Epithelial cell of prostate (primary cell): ENCODE data around the gene F2RL2.

Experiments used
- DNase-seq: peaks from one replicate; pipeline ENCODE4 v3.0.0-alpha.2; 2011; ENCODE audit warnings: low read depth, low spot score
- H3K27ac ChIP-seq: fragments of 450-650 bp; 2 replicates; pipeline ENCODE4 v1.5.1; 2017; ENCODE audit warnings: mild to moderate bottlenecking

Gene F2RL2, protein sequence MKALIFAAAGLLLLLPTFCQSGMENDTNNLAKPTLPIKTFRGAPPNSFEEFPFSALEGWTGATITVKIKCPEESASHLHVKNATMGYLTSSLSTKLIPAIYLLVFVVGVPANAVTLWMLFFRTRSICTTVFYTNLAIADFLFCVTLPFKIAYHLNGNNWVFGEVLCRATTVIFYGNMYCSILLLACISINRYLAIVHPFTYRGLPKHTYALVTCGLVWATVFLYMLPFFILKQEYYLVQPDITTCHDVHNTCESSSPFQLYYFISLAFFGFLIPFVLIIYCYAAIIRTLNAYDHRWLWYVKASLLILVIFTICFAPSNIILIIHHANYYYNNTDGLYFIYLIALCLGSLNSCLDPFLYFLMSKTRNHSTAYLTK

DNA sequence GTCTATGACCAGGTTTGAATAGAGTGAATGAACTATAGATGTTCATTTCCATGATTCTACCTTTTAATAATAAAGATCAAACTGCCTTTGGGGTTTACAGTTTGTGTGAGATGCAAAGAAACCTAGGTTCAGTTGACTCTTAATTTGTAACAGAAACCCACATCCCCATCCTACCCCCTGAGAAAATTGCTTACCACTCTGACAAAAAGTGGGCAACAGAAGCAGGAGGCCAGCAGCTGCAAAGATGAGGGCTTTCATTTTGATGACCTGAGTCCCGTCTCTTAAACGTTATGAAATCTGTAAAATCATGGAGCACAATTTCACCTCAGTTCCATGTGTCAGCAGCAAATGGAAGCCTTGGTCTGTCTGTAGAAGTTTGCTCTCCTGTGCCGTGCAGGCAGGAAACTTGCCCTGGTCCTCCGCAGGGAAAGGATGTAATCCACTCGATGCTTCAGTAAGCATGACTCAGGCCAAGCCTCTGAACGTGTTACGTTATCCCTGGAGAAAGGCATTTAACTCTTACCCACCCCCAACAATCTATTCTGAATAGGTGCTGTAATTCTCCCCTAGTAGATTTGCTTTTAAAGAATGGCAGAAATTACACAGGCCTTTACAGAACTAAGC lies at the start of gene F2RL2:
Gene F2RL2 (minus strand): TSS at position 431 of the 624 bp plus-strand sequence. CDS start 173 bp downstream, at position 258.
- no peak within 1 kb of the TSS for H3K27ac ChIP-seq
- DNase-seq, result no peak

DNA sequence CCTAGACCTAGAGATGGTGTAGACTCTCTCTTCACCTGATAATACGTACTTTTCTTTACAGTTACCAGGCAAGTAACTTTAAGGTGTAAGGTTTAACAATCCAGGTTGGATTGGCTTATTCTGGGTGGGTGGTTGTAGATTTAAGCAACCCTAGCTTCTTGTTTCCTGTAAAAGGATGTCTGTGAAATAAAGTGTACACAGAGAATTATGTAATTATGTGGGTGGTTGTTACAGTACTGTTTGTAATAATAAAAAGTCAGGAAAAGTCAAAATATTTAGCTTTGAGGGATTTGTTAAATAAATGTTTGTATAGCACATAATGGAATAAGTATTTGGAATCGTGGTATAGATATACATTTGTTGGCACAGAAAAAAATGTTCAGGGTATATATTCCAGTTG lies 49.0 kb upstream of the F2RL2 start:
- no peak for DNase-seq
- no peak overlapping the region for H3K27ac ChIP-seq

DNA sequence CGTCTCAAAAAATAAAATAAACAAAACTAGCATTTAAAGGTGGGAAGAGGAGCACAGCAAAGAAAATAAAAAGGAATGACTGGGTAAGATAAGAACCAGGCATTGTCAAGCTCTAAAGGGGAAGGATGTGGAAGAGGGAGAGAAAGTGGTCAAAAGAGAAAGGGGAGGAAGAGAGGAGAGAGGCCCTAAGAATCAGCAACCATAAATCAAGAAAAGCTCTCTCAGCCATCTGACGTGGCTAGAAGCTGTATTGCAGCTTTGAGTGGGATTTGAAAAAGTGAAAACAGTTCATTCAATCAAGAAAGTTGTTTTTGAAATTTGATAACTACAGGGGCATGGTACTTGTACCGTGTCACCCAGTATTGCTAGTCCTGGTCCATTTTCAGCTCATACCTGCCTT lies 47.3 kb upstream of the F2RL2 start:
- H3K27ac ChIP-seq, result no peak overlapping the region

GRCh38 chr5:76669245-76669644 lies 46.0 kb upstream of the F2RL2 start:
- H3K27ac ChIP-seq, result no peak overlapping the region
- no peak for DNase-seq

More for the DNA sequence above, 47.3 kb upstream of the F2RL2 start:
- DNase-seq, result no peak

- DNase-seq, result no peak
- no peak overlapping the region for H3K27ac ChIP-seq
Measured at GRCh38 chr5:76667495-76667894, 44.3 kb upstream of the F2RL2 start.

DNA sequence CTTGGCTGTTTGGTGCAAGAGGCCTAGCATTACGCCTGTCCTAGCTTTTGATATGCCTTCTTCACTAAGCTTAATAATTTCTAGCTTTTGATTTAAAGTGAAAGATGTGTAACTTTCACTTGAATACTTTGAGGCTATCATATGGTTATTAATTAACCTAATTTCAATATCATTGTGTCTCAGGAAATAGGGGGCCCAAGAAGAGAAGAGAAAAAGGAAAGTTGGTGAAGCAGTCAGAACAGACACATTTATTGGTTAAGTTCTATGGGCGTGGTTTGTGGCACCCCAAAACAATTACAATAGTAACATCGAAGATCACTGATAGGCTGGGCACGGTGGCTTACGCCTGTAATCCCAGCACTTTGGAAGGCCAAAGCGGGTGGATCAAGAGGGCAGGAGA lies 40.9 kb upstream of the F2RL2 start:
- H3K27ac ChIP-seq, result no peak overlapping the region
- no peak for DNase-seq

DNA sequence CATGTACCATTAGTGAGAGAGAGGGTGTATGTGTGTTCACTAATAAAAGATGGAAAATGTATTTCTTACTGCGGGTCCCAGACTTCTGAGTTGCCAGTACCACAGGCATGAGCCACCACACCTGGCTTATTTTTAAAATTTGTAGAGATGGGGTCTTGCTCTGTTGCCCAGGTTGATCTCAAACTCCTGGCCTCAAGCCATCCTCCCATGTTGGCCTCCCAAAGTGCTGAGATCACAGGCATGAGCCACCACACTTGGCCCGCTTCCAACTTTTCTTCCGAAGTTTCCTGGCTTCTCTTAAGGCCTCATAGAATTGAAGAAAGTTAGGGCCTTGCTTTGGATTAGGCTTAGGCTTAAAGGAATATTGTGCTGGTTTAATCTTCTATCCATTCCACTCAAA lies 40.4 kb upstream of the F2RL2 start:
- DNase-seq, result no peak
- H3K27ac ChIP-seq, result no peak overlapping the region

DNA sequence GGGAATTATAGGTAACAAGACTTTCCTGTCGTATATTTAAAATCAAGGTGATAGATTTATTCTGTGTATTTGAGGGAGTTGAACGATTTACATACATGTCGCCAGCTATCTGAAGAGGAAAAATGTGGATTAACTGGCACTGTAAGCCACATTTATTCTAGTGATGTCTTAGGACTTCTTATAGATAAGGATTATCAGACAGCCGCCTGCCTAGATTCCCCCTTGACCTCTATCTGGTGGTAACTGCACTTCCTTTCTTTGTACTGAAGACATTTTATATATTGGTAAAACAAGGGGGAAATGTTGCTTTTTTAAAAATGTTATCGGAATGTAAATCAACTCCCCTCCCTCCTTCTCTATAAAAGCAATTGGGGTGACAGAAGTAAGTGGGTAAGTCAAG lies 39.3 kb upstream of the F2RL2 start:
- no peak overlapping the region for H3K27ac ChIP-seq
- no peak for DNase-seq

- H3K27ac ChIP-seq, result no peak overlapping the region
- no peak for DNase-seq
Measured at GRCh38 chr5:76660360-76660759, 37.2 kb upstream of the F2RL2 start.

DNA sequence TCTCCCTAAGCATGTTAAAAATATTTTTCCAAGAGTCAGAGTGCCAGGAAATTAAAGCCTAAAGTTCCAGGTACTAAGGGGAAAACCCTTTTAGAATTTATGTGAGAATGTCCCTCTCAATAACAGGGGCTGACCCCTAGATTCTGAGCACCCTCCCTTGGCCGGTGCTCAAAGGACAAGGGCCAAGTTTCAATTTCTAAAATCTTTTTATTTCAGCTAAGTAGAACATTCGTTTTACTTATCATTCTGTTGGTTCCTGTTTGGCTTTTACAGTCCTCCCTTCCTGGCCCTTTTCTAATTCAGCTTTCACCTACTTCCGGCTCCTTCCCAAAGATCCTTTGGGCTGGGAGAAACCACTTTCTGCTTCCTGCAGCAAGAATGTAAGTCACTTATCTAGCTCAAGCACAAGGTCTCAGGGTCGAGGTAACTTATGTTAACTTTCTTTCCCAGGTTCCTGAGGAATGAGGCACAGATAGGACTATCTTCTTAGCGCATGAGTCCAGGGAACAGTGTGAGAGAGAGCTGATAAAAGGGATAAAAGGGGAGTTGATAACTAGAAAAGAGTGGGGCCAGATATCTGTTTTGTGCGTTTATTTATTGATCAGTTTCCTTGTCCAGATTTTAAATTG lies 34.6 kb upstream of the F2RL2 start:
- DNase-seq, result no peak
- H3K27ac ChIP-seq, result no peak overlapping the region

DNA sequence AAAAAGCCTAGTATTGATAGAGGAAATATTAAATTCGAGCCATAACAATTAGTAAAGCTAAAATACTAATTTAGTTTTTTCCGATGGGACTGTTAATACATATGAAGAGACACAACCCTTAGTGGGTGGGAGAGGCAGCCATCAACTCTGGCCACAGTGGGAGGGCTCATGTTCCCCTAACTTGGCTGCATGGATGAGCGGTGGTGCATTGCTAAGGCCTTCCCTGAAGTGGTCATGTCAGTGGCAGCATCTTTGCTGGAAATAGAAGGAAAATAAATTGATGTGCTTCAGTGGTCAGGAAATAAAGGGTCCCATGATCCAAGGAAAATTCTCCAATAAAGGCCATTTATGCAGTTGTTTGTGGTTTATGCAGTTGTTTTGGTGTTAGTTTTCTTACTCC lies 33.9 kb upstream of the F2RL2 start:
- no peak for DNase-seq
- H3K27ac ChIP-seq, result no peak overlapping the region

DNA sequence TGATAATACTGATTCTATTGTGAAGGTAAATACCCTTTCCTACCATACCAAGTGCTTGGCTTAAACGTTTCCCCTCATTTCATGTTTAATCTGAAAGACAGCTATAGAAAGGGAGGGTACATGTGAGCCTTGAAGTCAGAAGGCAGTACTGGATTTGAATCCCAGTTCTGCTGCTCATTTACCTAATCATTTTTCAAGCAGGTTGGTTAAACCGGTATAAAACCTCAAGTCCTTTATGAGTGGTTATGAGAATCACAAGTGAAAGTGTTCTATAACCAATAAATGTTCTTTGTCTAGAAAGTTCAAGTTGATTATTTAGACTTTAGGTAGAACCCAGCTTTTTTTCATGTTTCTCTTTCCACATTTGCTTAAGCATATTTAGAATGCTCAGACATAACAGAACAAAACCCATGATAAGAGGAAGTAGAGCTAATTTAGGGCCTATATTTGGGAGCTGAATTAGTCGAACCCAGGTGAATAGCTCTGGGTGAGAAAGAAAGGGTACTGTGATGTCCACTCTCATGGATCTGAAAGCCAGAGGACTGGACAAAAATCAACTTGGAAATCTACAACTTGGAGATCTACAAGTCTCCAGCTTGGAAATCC lies 29.7 kb upstream of the F2RL2 start:
- DNase-seq, result no peak

GRCh38 chr5:76649140-76649539 lies 25.9 kb upstream of the F2RL2 start:
- no peak overlapping the region for H3K27ac ChIP-seq
- no peak for DNase-seq

More for the DNA sequence above, 29.7 kb upstream of the F2RL2 start:
- H3K27ac ChIP-seq, result no peak overlapping the region

GRCh38 chr5:76643371-76643770 lies 20.2 kb upstream of the F2RL2 start:
- no peak for DNase-seq
- H3K27ac ChIP-seq, result no peak overlapping the region

DNA sequence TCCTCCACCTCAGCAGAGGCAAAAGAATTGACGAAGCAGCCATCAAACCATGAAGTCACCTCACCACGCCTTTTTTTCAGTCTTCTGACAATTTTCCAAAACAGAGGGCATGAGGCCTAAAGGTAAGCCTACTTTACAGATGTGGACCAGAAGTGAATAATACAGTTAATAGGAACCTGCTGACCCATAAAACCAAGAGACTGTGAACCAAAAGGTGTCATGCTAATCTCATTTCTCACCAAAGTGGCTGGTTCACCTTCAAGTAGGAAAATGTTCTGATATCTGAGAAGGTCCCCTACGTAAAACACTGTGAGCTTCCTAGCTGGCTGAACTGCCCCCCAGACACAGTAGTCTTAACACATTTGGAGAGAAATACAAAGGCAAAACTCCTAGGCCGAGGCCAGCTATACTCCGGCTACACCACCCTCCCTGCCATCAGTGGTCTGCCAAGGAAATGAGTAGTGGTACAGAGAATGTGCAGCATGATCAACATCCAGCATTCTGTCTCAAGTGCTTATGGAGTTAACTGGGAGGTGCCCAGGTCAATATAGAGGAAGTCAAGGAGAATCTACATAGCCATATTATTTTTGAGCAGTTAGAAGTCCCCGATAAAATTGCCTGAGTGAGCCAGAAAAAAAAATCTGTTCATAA lies 19.3 kb upstream of the F2RL2 start:
- no peak overlapping the region for H3K27ac ChIP-seq
- DNase-seq, result no peak

DNA sequence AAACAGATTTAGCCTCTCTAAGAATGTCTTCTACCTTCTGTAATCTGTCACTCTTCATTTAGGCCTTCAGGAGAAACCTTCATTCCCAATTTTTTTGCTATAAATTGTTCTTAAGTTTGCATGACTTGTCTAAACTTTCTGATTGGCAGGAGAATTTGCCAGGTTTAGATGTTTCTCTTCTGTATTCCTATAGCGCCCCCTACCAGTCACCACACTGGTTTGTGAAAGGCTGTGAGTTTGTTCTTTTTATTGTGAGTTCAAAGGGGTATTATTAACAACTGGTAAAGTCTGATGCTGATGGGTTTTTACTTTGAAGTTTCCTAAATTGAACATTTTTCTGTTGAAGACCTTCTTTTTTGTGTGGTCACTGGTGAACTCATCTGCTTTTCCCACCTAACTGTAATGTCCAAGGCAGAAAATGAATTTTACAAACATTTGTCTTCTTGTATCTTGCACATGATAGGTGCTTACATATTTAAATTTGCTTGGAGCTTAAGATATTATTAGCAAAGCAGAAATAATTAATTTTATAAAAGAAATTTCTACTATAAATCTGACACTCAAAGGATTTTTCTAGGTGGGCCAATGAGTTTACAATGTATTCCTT lies 18.4 kb upstream of the F2RL2 start:
- no peak overlapping the region for H3K27ac ChIP-seq
- no peak for DNase-seq

- no peak overlapping the region for H3K27ac ChIP-seq
Measured at GRCh38 chr5:76638479-76638878, 15.3 kb upstream of the F2RL2 start.

GRCh38 chr5:76637490-76637889 lies 14.3 kb upstream of the F2RL2 start:
- no peak overlapping the region for H3K27ac ChIP-seq
- no peak for DNase-seq

More at GRCh38 chr5:76638479-76638878, 15.3 kb upstream of the F2RL2 start:
- no peak for DNase-seq

DNA sequence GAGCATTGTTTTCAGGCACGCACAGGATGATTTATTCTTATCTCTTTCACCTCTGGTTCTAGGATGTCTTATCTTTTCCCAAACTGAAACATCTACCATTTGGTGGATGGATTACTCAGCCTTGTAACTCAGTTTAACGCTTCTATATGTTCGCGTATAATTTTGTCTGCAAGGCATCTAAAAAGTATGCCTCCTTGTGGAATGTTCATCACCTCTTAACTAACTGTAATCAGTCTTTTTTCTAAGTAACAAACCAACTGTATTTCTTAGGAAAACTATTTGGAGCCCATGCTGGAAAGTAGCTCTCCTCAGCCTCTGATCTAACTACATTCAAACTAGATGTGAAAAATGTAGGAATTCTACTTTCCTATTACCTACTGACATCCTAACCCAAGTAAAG lies 11.5 kb upstream of the F2RL2 start:
- no peak for DNase-seq
- no peak overlapping the region for H3K27ac ChIP-seq

- no peak for DNase-seq
- H3K27ac ChIP-seq, result no peak overlapping the region
Measured at GRCh38 chr5:76626738-76627137, 3.5 kb upstream of the F2RL2 start.
